DLD1 (cell line): ENCODE measurements around the gene PTPN13.

Experiments
- in situ Hi-C: cut with HindIII; loops from 2 replicates; pipeline ENCODE4 v1.10.0; 2017; ENCODE audit warnings: low sequenced_read_pairs

Gene PTPN13

GRCh38 chr4:86592553-86593249, 1.4 kb upstream of the PTPN13 start:
- in situ Hi-C loops: no loop called here

- in situ Hi-C loops: no loop called here
These were observed 677 bp downstream of the PTPN13 start for GRCh38 chr4:86594559-86595425.

- in situ Hi-C loops: no loop called here
These were observed 1.3 kb downstream of the PTPN13 start for GRCh38 chr4:86595426-86595805.

- in situ Hi-C loops: no loop called here
These were observed 2.7 kb downstream of the PTPN13 start for GRCh38 chr4:86596807-86597206.

- in situ Hi-C loops: no loop called here
These were observed 6.0 kb downstream of the PTPN13 start for GRCh38 chr4:86600007-86600653.

GRCh38 chr4:86603311-86603885, 9.3 kb downstream of the PTPN13 start:
- in situ Hi-C loops: no loop called here

GRCh38 chr4:86606809-86607208, 12.7 kb downstream of the PTPN13 start:
- in situ Hi-C loops: no loop called here

- in situ Hi-C loops: no loop called here
These were observed 14.8 kb downstream of the PTPN13 start for GRCh38 chr4:86608757-86609375.

GRCh38 chr4:86611757-86612156, 17.6 kb downstream of the PTPN13 start:
- in situ Hi-C loops: no loop called here

- in situ Hi-C loops: no loop called here
These were observed 19.6 kb downstream of the PTPN13 start for GRCh38 chr4:86613734-86614133.

- in situ Hi-C loops: no loop called here
These were observed 20.8 kb downstream of the PTPN13 start for GRCh38 chr4:86614865-86615264.

- in situ Hi-C loops: no loop called here
These were observed 21.4 kb downstream of the PTPN13 start for GRCh38 chr4:86615501-86615900.

GRCh38 chr4:86619656-86620055, 25.5 kb downstream of the PTPN13 start:
- in situ Hi-C loops: no loop called here

GRCh38 chr4:86621435-86621834, 27.3 kb downstream of the PTPN13 start:
- in situ Hi-C loops: no loop called here

- in situ Hi-C loops: no loop called here
These were observed 32.0 kb downstream of the PTPN13 start for GRCh38 chr4:86626066-86626465.

- in situ Hi-C loops: no loop called here
These were observed 33.5 kb downstream of the PTPN13 start for GRCh38 chr4:86627462-86628135.

- in situ Hi-C loops: no loop called here
These were observed 36.5 kb downstream of the PTPN13 start for GRCh38 chr4:86630629-86631028.

GRCh38 chr4:86631166-86631565, 37.1 kb downstream of the PTPN13 start:
- in situ Hi-C loops: no loop called here

GRCh38 chr4:86633854-86634253, 39.7 kb downstream of the PTPN13 start:
- in situ Hi-C loops: no loop called here

- in situ Hi-C loops: no loop called here
These were observed 46.4 kb downstream of the PTPN13 start for GRCh38 chr4:86640469-86640868.
